ENCODE measurements around the gene OGFR.

DNA sequence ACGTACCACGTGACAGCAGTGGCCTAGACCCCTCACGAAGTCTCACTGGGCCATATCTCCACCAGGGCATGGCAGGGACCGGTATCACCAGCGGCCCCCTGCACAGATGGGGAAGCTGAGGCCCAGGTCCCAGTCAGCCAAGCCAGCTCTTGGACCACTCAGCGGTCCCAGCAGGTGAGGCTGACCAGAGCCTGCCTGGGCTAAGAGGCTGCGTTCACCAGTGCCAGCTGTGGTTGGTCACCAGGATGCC is 11.0 kb upstream of the OGFR start:
- TF ChIP-seq POLR2A (IDR thresholded peaks at IDR 0.05): no peak
- TF ChIP-seq, protein P1, sequence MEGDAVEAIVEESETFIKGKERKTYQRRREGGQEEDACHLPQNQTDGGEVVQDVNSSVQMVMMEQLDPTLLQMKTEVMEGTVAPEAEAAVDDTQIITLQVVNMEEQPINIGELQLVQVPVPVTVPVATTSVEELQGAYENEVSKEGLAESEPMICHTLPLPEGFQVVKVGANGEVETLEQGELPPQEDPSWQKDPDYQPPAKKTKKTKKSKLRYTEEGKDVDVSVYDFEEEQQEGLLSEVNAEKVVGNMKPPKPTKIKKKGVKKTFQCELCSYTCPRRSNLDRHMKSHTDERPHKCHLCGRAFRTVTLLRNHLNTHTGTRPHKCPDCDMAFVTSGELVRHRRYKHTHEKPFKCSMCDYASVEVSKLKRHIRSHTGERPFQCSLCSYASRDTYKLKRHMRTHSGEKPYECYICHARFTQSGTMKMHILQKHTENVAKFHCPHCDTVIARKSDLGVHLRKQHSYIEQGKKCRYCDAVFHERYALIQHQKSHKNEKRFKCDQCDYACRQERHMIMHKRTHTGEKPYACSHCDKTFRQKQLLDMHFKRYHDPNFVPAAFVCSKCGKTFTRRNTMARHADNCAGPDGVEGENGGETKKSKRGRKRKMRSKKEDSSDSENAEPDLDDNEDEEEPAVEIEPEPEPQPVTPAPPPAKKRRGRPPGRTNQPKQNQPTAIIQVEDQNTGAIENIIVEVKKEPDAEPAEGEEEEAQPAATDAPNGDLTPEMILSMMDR (IDR thresholded peaks at IDR 0.05): no peak

All from Peyer's patch (tissue), 4 donors.